SK-N-SH (cell line): Measurements from ENCODE around the gene RFX2. TPM values are rescaled to one million over a fixed set of nuclear protein-coding genes. Genes with fewer than 3 reads are reported as not detected.
"Not testable (repeated sequence)": the region's sequence is repeated elsewhere in the genome, so short reads cannot be mapped to it uniquely, and the experiment has no call there.

Experiments
- CTCF ChIA-PET: fragments of 300-600, 350-600 bp; formaldehyde crosslinking; extraction: SDS; loops from one replicate; lab custom pipeline; 2021; lab: Yijun Ruan, JAX
- POLR2A ChIA-PET: fragments of 350-600 bp; sonication (Branson Sonifier 250); formaldehyde crosslinking; extraction: SDS; loops from one replicate; lab custom pipeline; 2020; ENCODE audit warnings: antibody characterized with exemption, inconsistent platforms; lab: Yijun Ruan, JAX
- DNase-seq: peaks from one replicate; pipeline ENCODE4 v3.0.0; 2012
- H2AFZ ChIP-seq: fragments of 200-600 bp; sonication (generic); 2 replicates; pipeline ENCODE4 v1.8.1; 2016; ENCODE audit warnings: antibody characterized with exemption, mild to moderate bottlenecking, low read depth
- H3F3A ChIP-seq: fragments of 200-600 bp; sonication (generic); replicated peaks from 2 replicates; pipeline ENCODE3; 2016; ENCODE audit warnings: antibody characterized with exemption, mild to moderate bottlenecking; ENCODE audit not compliant: insufficient read depth
- H3K27ac ChIP-seq, 2 experiments: fragments of 200-500 bp in 1 of 2; fragments of 200-600 bp in 1 of 2; sonication (Bioruptor generic) in 1 of 2; sonication (generic), shearing (Covaris generic) in 1 of 2; 2 replicates each; pipeline versions ENCODE4 v1.5.1 to v1.6.1; 2014 to 2016; ENCODE audit warnings: low read depth in 2 of 2, inconsistent platforms in 1 of 2, low read length in 1 of 2, mild to moderate bottlenecking in 1 of 2, mixed read lengths in 1 of 2
- H3K27me3 ChIP-seq: fragments of 200-600 bp; sonication (generic), shearing (Covaris generic); 2 replicates; pipeline ENCODE4 v1.6.1; 2016; ENCODE audit warnings: mixed run types; ENCODE audit not compliant: insufficient read depth
- H3K36me3 ChIP-seq, 2 experiments: fragments of 200-500 bp in 1 of 2; fragments of 200-600 bp in 1 of 2; sonication (Bioruptor generic) in 1 of 2; sonication (generic) in 1 of 2; replicated peaks in 1 of 2; 2 replicates each; pipeline versions ENCODE3 to v1.5.1; 2014 to 2016; ENCODE audit warnings: low read length in 1 of 2, mild to moderate bottlenecking in 1 of 2; ENCODE audit not compliant: insufficient read depth in 2 of 2, control insufficient read depth in 1 of 2
- H3K4me1 ChIP-seq, 2 experiments: fragments of 200-500 bp in 1 of 2; fragments of 200-600 bp in 1 of 2; sonication (Bioruptor generic) in 1 of 2; sonication (generic), shearing (Covaris generic) in 1 of 2; 2 replicates each; pipeline versions ENCODE4 v1.5.1 to v1.6.1; 2014 to 2016; ENCODE audit warnings: low read depth in 1 of 2, low read length in 1 of 2, mixed run types in 1 of 2; ENCODE audit not compliant: insufficient read depth in 2 of 2, control insufficient read depth in 1 of 2
- H3K4me2 ChIP-seq: fragments of 200-600 bp; sonication (generic), shearing (Covaris generic); 2 replicates; pipeline ENCODE4 v1.6.1; 2017; ENCODE audit warnings: mixed run types
- H3K4me3 ChIP-seq, 2 experiments: fragments of 200-500 bp in 1 of 2; fragments of 200-600 bp in 1 of 2; sonication (Bioruptor generic) in 1 of 2; sonication (generic), shearing (Covaris generic) in 1 of 2; 2 replicates each; pipeline versions ENCODE4 v1.5.1 to v1.8.1; 2014 to 2016; ENCODE audit warnings: low read depth in 2 of 2, inconsistent platforms in 1 of 2, low read length in 1 of 2, mild to moderate bottlenecking in 1 of 2, mixed read lengths in 1 of 2, moderate library complexity in 1 of 2
- H3K79me2 ChIP-seq: fragments of 200-600 bp; sonication (generic); 2 replicates; pipeline ENCODE4 v1.8.1; 2017; ENCODE audit warnings: mild to moderate bottlenecking; ENCODE audit not compliant: insufficient read depth
- H3K9ac ChIP-seq: fragments of 200-600 bp; sonication (generic); 2 replicates; pipeline ENCODE4 v1.6.1; 2017; ENCODE audit warnings: mixed run types
- H3K9me2 ChIP-seq: fragments of 200-600 bp; sonication (generic); 2 replicates; pipeline ENCODE4 v1.6.1; 2017; ENCODE audit warnings: mixed run types
- H3K9me3 ChIP-seq: fragments of 200-600 bp; sonication (generic); 2 replicates; pipeline ENCODE4 v1.6.1; 2017; ENCODE audit warnings: mixed run types, mild to moderate bottlenecking, moderate library complexity
- H4K20me1 ChIP-seq: fragments of 200-600 bp; sonication (generic); 2 replicates; pipeline ENCODE4 v1.6.1; 2017; ENCODE audit warnings: mild to moderate bottlenecking, mixed run types; ENCODE audit not compliant: insufficient read depth
- EP300 ChIP-seq, 2 experiments: IDR thresholded peaks; 2 replicates each; pipeline versions ENCODE4 v1.4.0 to v1.6.1; 2012; ENCODE audit warnings: borderline replicate concordance in 1 of 2, low read depth in 1 of 2, low read length in 1 of 2
- EZH2phosphoT487 ChIP-seq: fragments of 200-600 bp; sonication (generic); IDR thresholded peaks from 2 replicates; pipeline ENCODE4 v1.6.1; 2017; ENCODE audit warnings: low read depth, mixed run types, mild to moderate bottlenecking, antibody characterized with exemption, moderate library complexity, borderline replicate concordance
- MEF2A ChIP-seq: IDR thresholded peaks from 2 replicates; pipeline ENCODE4 v1.4.0; 2012; ENCODE audit warnings: low read depth, borderline replicate concordance
- RXRA ChIP-seq: IDR thresholded peaks from 2 replicates; pipeline ENCODE4 v1.4.0; 2012; ENCODE audit warnings: low read depth, mild to moderate bottlenecking, borderline replicate concordance
- SMC3 ChIP-seq: IDR thresholded peaks from 2 replicates; pipeline ENCODE4 v1.6.1; 2012; ENCODE audit warnings: low read depth, low read length, improper control_type of control experiment
- TAF1 ChIP-seq: IDR thresholded peaks from 2 replicates; pipeline ENCODE4 v1.6.1; 2012; ENCODE audit warnings: low read depth, mild to moderate bottlenecking, low read length, moderate library complexity, borderline replicate concordance
- TEAD4 ChIP-seq: IDR thresholded peaks from 2 replicates; pipeline ENCODE4 v1.4.0; 2012; ENCODE audit warnings: mild to moderate bottlenecking, borderline replicate concordance; ENCODE audit not compliant: insufficient read depth
- YY1 ChIP-seq: IDR thresholded peaks from 2 replicates; pipeline ENCODE4 v1.4.0; 2012; ENCODE audit warnings: low read depth, mild to moderate bottlenecking
- WGBS: methylation state at CpG from one replicate; pipeline ENCODE4 v1.1.6; 2017; ENCODE audit warnings: low lambda C conversion rate; 5-methylcytosine and 5-hydroxymethylcytosine counted together
- polyA plus RNA-seq, 3 experiments: library from polyadenylated mRNA; depleted of rRNA; stranded (reverse); fragments of >200 nt; gene quantifications; 2 replicates each; pipeline ENCODE4 v1.2.3, GENCODE V29; 2012
- TF ChIP-seq, protein P1 (sequence below): fragments of 200-600 bp; sonication (generic); IDR thresholded peaks from 2 replicates; pipeline ENCODE4 v1.6.1; 2017; ENCODE audit warnings: antibody characterized with exemption, mild to moderate bottlenecking, moderate library complexity
- TF ChIP-seq, protein P2 (sequence below): IDR thresholded peaks from 2 replicates; pipeline ENCODE4 v1.4.0; 2012; ENCODE audit warnings: low read depth

RFX2 gene
- polyA plus RNA-seq, 1 of the 3 experiments (the other 2 are of a cell fraction): 12.6 TPM

DNA sequence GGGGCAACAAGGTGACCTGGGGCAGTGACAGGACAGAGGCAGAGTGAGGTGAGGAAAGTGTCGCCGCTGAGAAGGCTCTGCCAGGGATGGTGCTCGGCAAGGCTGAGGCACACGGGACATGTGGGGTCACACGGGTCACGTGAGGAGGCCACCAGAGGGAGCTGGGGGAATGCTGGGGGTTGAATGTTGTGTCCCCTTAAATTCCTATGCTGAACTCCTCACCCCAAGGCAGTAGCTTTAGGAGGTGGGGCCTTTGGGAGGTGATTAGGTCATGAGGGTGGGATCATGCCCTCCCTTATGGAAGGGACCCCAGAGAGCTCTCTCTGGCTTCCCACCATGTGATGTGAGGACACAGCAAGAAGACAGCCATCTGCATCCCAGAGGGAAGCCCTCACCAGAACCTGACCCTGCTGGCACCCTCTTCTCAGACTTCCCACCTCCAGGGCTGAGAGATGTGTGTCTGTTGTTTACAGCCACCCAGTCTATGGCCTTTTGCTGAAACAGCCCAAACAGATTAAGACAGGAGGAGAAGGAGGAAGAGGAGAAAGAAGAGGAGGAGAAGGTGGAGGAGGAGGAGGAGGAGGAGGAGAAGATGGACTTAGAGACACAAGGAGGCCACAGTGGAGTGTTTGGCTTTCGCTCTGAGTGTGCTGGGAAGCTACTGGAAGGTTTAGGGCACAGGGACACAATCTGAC lies 35.4 kb downstream of the RFX2 start:
- Histone ChIP-seq H3K9me2 (no peaks in the 10 kb centered on the region), H3K27ac (peak overlapping the region in 1 of 2 experiments; percentile 91; a peak in 2 of 4 replicates), H4K20me1 (no peaks in the 10 kb centered on the region), H3K36me3 (no peaks in the 10 kb centered on the region), H3K79me2 (peaks cover 65% of the 10 kb centered on the region), H2AFZ (no peak overlapping the region), H3K9ac (no peak overlapping the region), H3K27me3 (no peaks in the 10 kb centered on the region), H3K4me2 (no peak overlapping the region), H3F3A (peaks cover 21% of the 10 kb centered on the region), H3K4me1 (peaks cover 0 to 35% of the 10 kb centered on the region in 2 experiments; a peak in 3 of 4 replicates), H3K4me3 (no peak overlapping the region), H3K9me3 (no peaks in the 10 kb centered on the region)
- CTCF ChIA-PET: interaction anchor here (1.2 to 2.2 kb wide), 2 partner anchors 26 to 27 kb away, joined by 5 to 13 read pairs; no protein-coding TSS in a partner anchor
- 97% methylated on average over 7 of the region's 7 CpGs for WGBS
- no peak for TF ChIP-seq MEF2A
- TF ChIP-seq TEAD4: no peak
- no peak for TF ChIP-seq SMC3
- TF ChIP-seq TAF1: no peak
- TF ChIP-seq, protein P1, sequence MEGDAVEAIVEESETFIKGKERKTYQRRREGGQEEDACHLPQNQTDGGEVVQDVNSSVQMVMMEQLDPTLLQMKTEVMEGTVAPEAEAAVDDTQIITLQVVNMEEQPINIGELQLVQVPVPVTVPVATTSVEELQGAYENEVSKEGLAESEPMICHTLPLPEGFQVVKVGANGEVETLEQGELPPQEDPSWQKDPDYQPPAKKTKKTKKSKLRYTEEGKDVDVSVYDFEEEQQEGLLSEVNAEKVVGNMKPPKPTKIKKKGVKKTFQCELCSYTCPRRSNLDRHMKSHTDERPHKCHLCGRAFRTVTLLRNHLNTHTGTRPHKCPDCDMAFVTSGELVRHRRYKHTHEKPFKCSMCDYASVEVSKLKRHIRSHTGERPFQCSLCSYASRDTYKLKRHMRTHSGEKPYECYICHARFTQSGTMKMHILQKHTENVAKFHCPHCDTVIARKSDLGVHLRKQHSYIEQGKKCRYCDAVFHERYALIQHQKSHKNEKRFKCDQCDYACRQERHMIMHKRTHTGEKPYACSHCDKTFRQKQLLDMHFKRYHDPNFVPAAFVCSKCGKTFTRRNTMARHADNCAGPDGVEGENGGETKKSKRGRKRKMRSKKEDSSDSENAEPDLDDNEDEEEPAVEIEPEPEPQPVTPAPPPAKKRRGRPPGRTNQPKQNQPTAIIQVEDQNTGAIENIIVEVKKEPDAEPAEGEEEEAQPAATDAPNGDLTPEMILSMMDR: no peak
- TF ChIP-seq, protein P2, sequence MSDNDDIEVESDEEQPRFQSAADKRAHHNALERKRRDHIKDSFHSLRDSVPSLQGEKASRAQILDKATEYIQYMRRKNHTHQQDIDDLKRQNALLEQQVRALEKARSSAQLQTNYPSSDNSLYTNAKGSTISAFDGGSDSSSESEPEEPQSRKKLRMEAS: no peak
- no peak for TF ChIP-seq RXRA
- TF ChIP-seq YY1: no peak
- no peak for TF ChIP-seq EP300 (IDR thresholded peaks at IDR 0.05; ENCODE audit: borderline replicate concordance in 1 of 2, low read depth in 1 of 2, low read length in 1 of 2)
- POLR2A ChIA-PET: no interaction called here
- no peak for DNase-seq

DNA sequence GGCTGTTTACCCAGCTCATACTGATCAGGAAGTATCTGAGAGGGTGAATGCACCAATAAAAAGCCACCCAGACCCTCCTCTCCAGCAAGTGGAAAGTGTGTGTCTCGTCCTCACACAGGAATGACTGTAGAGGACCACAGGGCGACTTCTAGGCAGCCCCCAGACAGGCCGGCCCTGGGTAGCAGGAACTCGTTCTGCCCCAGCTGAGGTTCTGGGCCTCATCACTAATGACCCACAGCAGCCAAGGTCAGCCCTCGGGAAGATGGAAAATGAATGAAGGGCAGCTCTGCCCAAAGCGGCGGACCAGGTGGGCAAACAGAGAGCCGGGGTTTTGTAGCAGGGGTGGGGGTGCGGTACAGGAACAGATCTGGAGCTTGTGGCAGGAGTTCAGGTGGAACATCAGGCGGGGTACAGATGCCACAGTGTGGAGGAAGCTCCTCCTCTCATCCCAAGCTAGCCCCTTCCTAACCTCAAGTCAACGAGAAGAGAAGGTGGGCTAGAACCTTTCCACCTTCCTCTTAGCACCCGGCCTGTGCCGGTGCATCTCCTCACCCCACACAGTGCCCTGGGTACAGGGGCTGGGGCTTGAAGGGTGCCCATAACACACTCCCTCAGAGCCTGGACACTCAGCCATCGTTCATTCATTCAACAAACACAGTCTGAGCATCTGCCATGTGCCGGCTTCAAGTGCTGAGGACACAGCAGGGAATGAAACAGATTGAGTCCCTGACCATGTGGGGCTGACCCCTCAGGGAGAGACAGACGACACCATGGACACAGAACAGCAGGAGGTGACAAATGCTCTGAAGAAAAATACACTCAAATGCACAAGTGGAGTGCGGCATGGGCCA lies 36.2 kb downstream of the RFX2 start:
- 96% methylated on average over 14 of the region's 17 CpGs for WGBS
- no peaks in the 10 kb centered on the region for H4K20me1 ChIP-seq
- no peak overlapping the region for H3K4me2 ChIP-seq
- peaks cover 65% of the 10 kb centered on the region for H3K79me2 ChIP-seq
- H3K9ac ChIP-seq: no peak overlapping the region
- no peak overlapping the region for H2AFZ ChIP-seq
- H3K4me3 ChIP-seq: no peak overlapping the region
- peaks cover 21% of the 10 kb centered on the region for H3F3A ChIP-seq
- peak overlapping the region in 1 of 2 experiments; percentile 14; a peak in 1 of 4 replicates for H3K27ac ChIP-seq
- peaks cover 0 to 35% of the 10 kb centered on the region in 2 experiments; a peak in 3 of 4 replicates for H3K4me1 ChIP-seq
- POLR2A ChIA-PET: no interaction called here
- DNase-seq: no peak
- CTCF ChIA-PET: interaction anchor here (1.2 kb wide), 1 partner anchor 25 kb away, joined by 5 read pairs; no protein-coding TSS in a partner anchor
- no peaks in the 10 kb centered on the region for H3K9me2 ChIP-seq
- TF ChIP-seq EZH2phosphoT487: no peak
- H3K9me3 ChIP-seq: no peaks in the 10 kb centered on the region
- no peaks in the 10 kb centered on the region for H3K36me3 ChIP-seq
- H3K27me3 ChIP-seq: no peaks in the 10 kb centered on the region

DNA sequence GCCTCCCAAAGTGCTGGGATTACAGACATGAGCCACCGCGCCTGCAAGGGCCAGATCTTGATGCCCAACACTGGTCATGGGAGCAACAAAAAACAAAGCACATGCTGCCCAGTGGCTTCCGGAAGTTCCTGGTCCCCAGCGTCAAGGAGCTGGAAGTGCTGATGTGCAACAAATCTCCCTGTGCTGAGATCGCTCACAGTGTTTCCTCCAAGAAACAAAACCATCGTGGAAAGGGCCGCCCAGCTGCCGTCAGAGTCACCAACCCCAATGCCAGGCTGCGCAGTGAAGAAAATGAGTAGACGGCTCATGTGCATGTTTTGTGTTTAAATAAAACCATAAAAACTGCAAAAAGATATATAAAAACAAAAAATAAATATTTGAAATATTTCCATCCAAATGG lies 37.1 kb downstream of the RFX2 start:
- H3K9me3 ChIP-seq, H3K27me3 ChIP-seq, H4K20me1 ChIP-seq, H3K4me3 ChIP-seq, H3K9me2 ChIP-seq, DNase-seq, H2AFZ ChIP-seq, POLR2A ChIA-PET, H3K9ac ChIP-seq, H3K36me3 ChIP-seq, H3K4me2 ChIP-seq: not testable (repeated sequence)
- H3F3A ChIP-seq: peaks cover 21% of the 10 kb centered on the region
- H3K79me2 ChIP-seq: peaks cover 64% of the 10 kb centered on the region
- CTCF ChIA-PET: interaction anchor here (1.2 kb wide), 1 partner anchor 24 kb away, joined by 5 read pairs; no protein-coding TSS in a partner anchor
- H3K27ac ChIP-seq: peak overlapping the region in 1 of 2 experiments; percentile 14; a peak in 1 of 4 replicates
- peaks cover 3 to 35% of the 10 kb centered on the region in 2 experiments; a peak in 3 of 4 replicates for H3K4me1 ChIP-seq
- WGBS: 96% methylated on average over 10 of the region's 10 CpGs
